ENCODE data around the gene AURKAIP1. TPM values are rescaled to one million over a fixed set of nuclear protein-coding genes. Genes with fewer than 3 reads are reported as not detected.

Gene AURKAIP1
- total RNA-seq (2014; rRNA removed; shearing (Covaris generic); ENCODE audit: low replicate concordance) = 49.1 and 150 TPM in 2 replicates

DNA sequence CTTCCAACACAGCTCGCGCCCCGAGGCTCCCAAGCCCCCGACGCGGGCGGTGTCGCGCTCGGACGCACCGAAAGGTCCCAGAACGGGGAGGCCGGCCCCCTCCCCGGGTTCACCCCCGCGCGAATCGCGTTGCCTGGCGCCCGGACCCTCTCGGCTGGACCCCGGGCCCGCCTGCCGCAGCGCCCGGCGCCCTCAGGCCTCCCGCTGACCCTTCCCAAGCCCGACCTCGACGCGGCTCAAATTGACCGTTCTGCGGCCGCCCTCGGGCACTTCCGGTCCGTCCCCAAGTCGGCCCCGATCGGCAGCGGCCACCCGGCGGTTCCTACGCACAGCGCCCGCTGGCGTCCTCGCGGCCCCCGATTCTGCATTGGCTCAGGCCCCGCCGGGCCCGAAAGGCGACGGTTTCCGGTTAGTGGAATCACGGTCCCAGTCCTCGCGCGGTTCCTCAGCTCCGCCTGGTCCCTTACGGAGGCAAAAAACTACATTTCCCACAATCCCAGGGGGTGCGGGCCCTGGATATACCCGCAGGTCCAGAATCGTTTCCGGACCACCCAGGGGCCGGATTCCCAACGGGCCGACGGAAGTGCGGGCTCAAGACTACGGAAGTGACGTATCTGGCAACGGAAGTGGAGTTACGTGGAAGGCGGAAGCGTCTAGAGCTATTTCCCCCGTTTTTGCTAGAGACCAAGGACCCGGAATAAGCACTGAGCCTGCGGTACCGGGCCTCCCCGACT lies at the start of gene AURKAIP1:
AURKAIP1 (minus strand) TSS at position 279 of the 734 bp plus-strand sequence. CDS start 451 bp downstream, outside the sequence.
- Histone ChIP-seq H3K9me2 (replicated peaks; ENCODE audit: insufficient read depth, low read length) (no peaks in the 10 kb centered on the region), H2AFZ (ENCODE audit: low read length) (no peak within 1 kb of the TSS), H3K4me2 (ENCODE audit: low read depth, low read length, poor library complexity, severe bottlenecking) (peak within 1 kb of the TSS; percentile 88), H3K4me1 (ENCODE audit: low read length) (peaks cover 35% of the 10 kb centered on the region), H3K4me3 (ENCODE audit: low read length) (peak within 1 kb of the TSS; percentile 95), H3K9me3 (ENCODE audit: low read length) (no peaks in the 10 kb centered on the region), H3K79me2 (ENCODE audit: low read length) (peaks cover 29% of the 10 kb centered on the region), H3K9ac (ENCODE audit: low read length) (peak within 1 kb of the TSS; percentile 92), H3K36me3 (ENCODE audit: insufficient read depth, low read length) (0 out of 2 replicates have a peak, but pooled peaks cover 6% of the 10 kb centered on the region), H3K27me3 (ENCODE audit: low read length) (no peaks in the 10 kb centered on the region), H3K27ac (ENCODE audit: low read length) (peak within 1 kb of the TSS; percentile 65), H4K20me1 (ENCODE audit: insufficient read depth, low read depth, low read length) (0 out of 2 replicates have a peak, but pooled peaks cover 6% of the 10 kb centered on the region)
- peak; percentile 100 for DNase-seq

GRCh38 chr1:1424707-1425106 lies 49.7 kb upstream of the AURKAIP1 start:
- H3K4me1 ChIP-seq (ENCODE audit: low read length) = no peaks in the 10 kb centered on the region
- H3K27ac ChIP-seq (ENCODE audit: low read length) = no peak overlapping the region
- H3K4me3 ChIP-seq (ENCODE audit: low read length) = no peak overlapping the region
- H2AFZ ChIP-seq (ENCODE audit: low read length) = no peak overlapping the region
- H3K9me3 ChIP-seq (ENCODE audit: low read length) = no peaks in the 10 kb centered on the region
- H3K4me2 ChIP-seq (ENCODE audit: low read depth, low read length, poor library complexity, severe bottlenecking) = no peak overlapping the region
- no peaks in the 10 kb centered on the region for H3K79me2 ChIP-seq (ENCODE audit: low read length)
- H4K20me1 ChIP-seq (ENCODE audit: insufficient read depth, low read depth, low read length) = no peaks in the 10 kb centered on the region
- no peak for DNase-seq
- H3K36me3 ChIP-seq (ENCODE audit: insufficient read depth, low read length) = no peaks in the 10 kb centered on the region
- no peaks in the 10 kb centered on the region for H3K27me3 ChIP-seq (ENCODE audit: low read length)
- H3K9me2 ChIP-seq (replicated peaks; ENCODE audit: insufficient read depth, low read length) = no peaks in the 10 kb centered on the region
- no peak overlapping the region for H3K9ac ChIP-seq (ENCODE audit: low read length)

DNA sequence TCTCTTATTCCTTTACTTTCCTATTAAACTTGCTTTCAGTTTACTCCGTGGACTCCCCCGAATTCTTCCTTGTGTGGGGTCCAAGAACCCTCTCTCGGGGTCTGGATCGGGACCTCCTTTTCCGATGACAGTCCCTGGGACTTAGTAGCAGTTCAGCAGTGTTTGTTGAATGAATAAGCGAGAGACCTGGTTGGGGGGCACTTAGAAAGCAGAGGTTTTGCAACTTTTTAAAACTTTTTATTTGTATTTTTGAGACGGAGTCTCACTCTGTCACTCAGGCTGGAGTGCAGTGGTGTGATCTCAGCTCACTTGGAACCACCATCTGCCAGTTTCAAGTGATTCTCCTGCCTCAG lies 48.2 kb upstream of the AURKAIP1 start:
- Histone ChIP-seq H3K4me2 (ENCODE audit: low read depth, low read length, poor library complexity, severe bottlenecking) (no peak overlapping the region), H2AFZ (ENCODE audit: low read length) (no peak overlapping the region), H3K9me3 (ENCODE audit: low read length) (no peaks in the 10 kb centered on the region), H3K27ac (ENCODE audit: low read length) (no peak overlapping the region), H3K79me2 (ENCODE audit: low read length) (no peaks in the 10 kb centered on the region), H3K36me3 (ENCODE audit: insufficient read depth, low read length) (no peaks in the 10 kb centered on the region), H3K27me3 (ENCODE audit: low read length) (no peaks in the 10 kb centered on the region), H3K4me1 (ENCODE audit: low read length) (no peaks in the 10 kb centered on the region), H3K9me2 (replicated peaks; ENCODE audit: insufficient read depth, low read length) (no peaks in the 10 kb centered on the region), H3K4me3 (ENCODE audit: low read length) (no peak overlapping the region), H3K9ac (ENCODE audit: low read length) (no peak overlapping the region), H4K20me1 (ENCODE audit: insufficient read depth, low read depth, low read length) (no peaks in the 10 kb centered on the region)
- DNase-seq = no peak

DNA sequence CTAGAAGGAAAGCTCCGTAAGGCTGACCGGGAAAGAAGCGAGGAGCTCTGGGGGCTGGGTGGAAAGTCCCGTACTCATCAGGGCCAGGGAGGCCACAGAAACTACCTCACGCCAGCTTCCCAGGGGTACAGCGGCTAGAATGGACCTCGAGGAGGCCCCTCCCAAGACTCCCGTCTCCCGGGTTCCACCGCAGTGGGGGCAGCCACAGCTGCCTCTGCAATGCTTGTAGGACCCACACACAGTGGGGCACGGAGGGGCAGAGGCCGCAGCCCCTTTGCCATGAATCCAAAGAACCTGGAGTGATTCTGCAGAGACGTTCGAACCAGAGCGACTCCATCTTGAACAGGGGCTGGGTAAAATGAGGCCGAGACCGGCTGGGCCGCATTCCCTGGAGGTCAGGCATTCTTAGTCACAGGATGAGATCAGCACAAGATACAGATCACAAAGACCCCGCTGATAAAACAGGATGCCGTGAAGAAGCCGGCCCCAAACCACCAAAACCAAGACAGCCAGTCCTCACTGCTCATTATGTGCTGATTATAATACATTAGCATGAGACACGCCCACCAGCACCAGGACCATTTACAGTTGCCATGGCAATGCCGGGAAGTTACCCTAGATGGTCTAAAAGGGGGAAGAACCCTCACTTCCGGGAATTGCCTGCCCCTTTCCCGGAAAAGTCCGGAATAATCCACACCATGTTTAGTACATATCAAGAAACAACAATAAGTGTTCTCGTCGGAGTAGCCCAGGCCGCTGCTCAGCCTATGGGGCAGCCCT lies 47.6 kb upstream of the AURKAIP1 start:
- Histone ChIP-seq H3K79me2 (ENCODE audit: low read length) (no peaks in the 10 kb centered on the region), H3K9ac (ENCODE audit: low read length) (no peak overlapping the region), H3K4me3 (ENCODE audit: low read length) (no peak overlapping the region), H3K9me3 (ENCODE audit: low read length) (no peaks in the 10 kb centered on the region), H4K20me1 (ENCODE audit: insufficient read depth, low read depth, low read length) (no peaks in the 10 kb centered on the region), H3K27ac (ENCODE audit: low read length) (no peak overlapping the region), H3K4me2 (ENCODE audit: low read depth, low read length, poor library complexity, severe bottlenecking) (no peak overlapping the region), H2AFZ (ENCODE audit: low read length) (no peak overlapping the region), H3K36me3 (ENCODE audit: insufficient read depth, low read length) (no peaks in the 10 kb centered on the region), H3K9me2 (replicated peaks; ENCODE audit: insufficient read depth, low read length) (no peaks in the 10 kb centered on the region), H3K27me3 (ENCODE audit: low read length) (no peaks in the 10 kb centered on the region), H3K4me1 (ENCODE audit: low read length) (no peaks in the 10 kb centered on the region)
- DNase-seq = peak; percentile 71

DNA sequence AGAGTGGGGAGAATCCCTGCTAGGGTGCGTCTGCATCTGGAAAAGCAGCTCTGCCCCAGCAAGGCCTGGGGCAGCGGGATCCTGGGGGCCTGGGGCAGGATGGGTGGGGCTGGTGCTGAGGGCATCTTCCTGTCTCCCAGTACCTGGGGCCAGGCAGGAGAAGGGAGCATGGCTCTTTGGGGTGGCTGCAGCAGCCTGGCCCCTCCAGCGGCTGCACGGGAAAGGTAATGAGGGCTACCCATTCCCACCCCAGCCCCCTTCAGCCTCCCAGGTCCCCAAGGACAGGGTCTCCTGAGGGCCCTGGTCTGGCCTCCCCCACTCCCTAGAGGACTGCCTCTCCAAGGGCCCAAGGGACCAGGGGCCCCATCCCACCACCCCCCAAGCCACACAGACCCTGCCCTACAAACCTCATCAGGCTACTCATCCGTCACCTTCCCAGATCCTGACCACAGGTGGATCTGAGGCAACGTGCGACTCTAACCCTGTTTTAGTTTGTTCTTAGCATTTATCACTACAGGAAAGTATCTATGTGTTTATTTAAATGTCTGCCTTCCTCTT lies 47.0 kb upstream of the AURKAIP1 start:
- no peaks in the 10 kb centered on the region for H3K36me3 ChIP-seq (ENCODE audit: insufficient read depth, low read length)
- H4K20me1 ChIP-seq (ENCODE audit: insufficient read depth, low read depth, low read length) = no peaks in the 10 kb centered on the region
- H3K9me3 ChIP-seq (ENCODE audit: low read length) = no peaks in the 10 kb centered on the region
- H3K9me2 ChIP-seq (replicated peaks; ENCODE audit: insufficient read depth, low read length) = no peaks in the 10 kb centered on the region
- no peak overlapping the region for H2AFZ ChIP-seq (ENCODE audit: low read length)
- H3K9ac ChIP-seq (ENCODE audit: low read length) = no peak overlapping the region
- no peak overlapping the region for H3K4me2 ChIP-seq (ENCODE audit: low read depth, low read length, poor library complexity, severe bottlenecking)
- no peak for DNase-seq
- H3K27ac ChIP-seq (ENCODE audit: low read length) = no peak overlapping the region
- no peak overlapping the region for H3K4me3 ChIP-seq (ENCODE audit: low read length)
- no peaks in the 10 kb centered on the region for H3K27me3 ChIP-seq (ENCODE audit: low read length)
- H3K79me2 ChIP-seq (ENCODE audit: low read length) = no peaks in the 10 kb centered on the region
- no peaks in the 10 kb centered on the region for H3K4me1 ChIP-seq (ENCODE audit: low read length)

- Histone ChIP-seq H3K9ac (ENCODE audit: low read length) (no peak within 1 kb of the TSS), H3K9me2 (replicated peaks; ENCODE audit: insufficient read depth, low read length) (no peaks in the 10 kb centered on the region), H3K4me3 (ENCODE audit: low read length) (no peak within 1 kb of the TSS), H3K9me3 (ENCODE audit: low read length) (no peaks in the 10 kb centered on the region), H3K4me2 (ENCODE audit: low read depth, low read length, poor library complexity, severe bottlenecking) (no peak within 1 kb of the TSS), H3K79me2 (ENCODE audit: low read length) (no peaks in the 10 kb centered on the region), H3K36me3 (ENCODE audit: insufficient read depth, low read length) (no peaks in the 10 kb centered on the region), H3K27ac (ENCODE audit: low read length) (no peak within 1 kb of the TSS), H3K4me1 (ENCODE audit: low read length) (no peaks in the 10 kb centered on the region), H3K27me3 (ENCODE audit: low read length) (no peaks in the 10 kb centered on the region), H4K20me1 (ENCODE audit: insufficient read depth, low read depth, low read length) (no peaks in the 10 kb centered on the region), H2AFZ (ENCODE audit: low read length) (no peak within 1 kb of the TSS)
- no peak for DNase-seq
These were observed 46.3 kb upstream of the AURKAIP1 start, which contains the start of gene ANKRD65 for GRCh38 chr1:1421147-1421906. ANKRD65 (minus strand) TSS chr1:1421276; CDS start chr1:1421005, 271 bp downstream.

GRCh38 chr1:1420654-1421141 lies 45.7 kb upstream of the AURKAIP1 start:
- Histone ChIP-seq H3K4me3 (ENCODE audit: low read length) (no peak overlapping the region), H3K27me3 (ENCODE audit: low read length) (no peaks in the 10 kb centered on the region), H3K79me2 (ENCODE audit: low read length) (no peaks in the 10 kb centered on the region), H3K27ac (ENCODE audit: low read length) (no peak overlapping the region), H3K4me2 (ENCODE audit: low read depth, low read length, poor library complexity, severe bottlenecking) (no peak overlapping the region), H3K36me3 (ENCODE audit: insufficient read depth, low read length) (no peaks in the 10 kb centered on the region), H4K20me1 (ENCODE audit: insufficient read depth, low read depth, low read length) (no peaks in the 10 kb centered on the region), H2AFZ (ENCODE audit: low read length) (no peak overlapping the region), H3K9me2 (replicated peaks; ENCODE audit: insufficient read depth, low read length) (no peaks in the 10 kb centered on the region), H3K4me1 (ENCODE audit: low read length) (no peaks in the 10 kb centered on the region), H3K9ac (ENCODE audit: low read length) (no peak overlapping the region), H3K9me3 (ENCODE audit: low read length) (no peaks in the 10 kb centered on the region)
- no peak for DNase-seq

Measured in Karpas-422 (cell line).